Neural cell (in vitro differentiated cells): ENCODE measurements around the gene QKI. TPM values are rescaled to one million over a fixed set of nuclear protein-coding genes. Genes with fewer than 3 reads are reported as not detected.

Source experiments
- H2AFZ ChIP-seq: fragments of 200-600, 300-800 bp; sonication (generic), shearing (Covaris generic); 2 replicates; pipeline ENCODE4 v1.6.0; 2014; ENCODE audit warnings: low read depth, mild to moderate bottlenecking, antibody characterized with exemption, low read length, moderate library complexity
- H3F3A ChIP-seq: fragments of 200-600 bp; shearing (Covaris generic); 2 replicates; pipeline ENCODE4 v1.6.1; 2016; ENCODE audit warnings: mild to moderate bottlenecking, moderate library complexity, mixed read lengths, antibody characterized with exemption, low read length; ENCODE audit not compliant: insufficient read depth, poor library complexity, severe bottlenecking
- H3K27ac ChIP-seq: fragments of 200-600, 300-800 bp; sonication (generic), shearing (Covaris generic); 2 replicates; pipeline ENCODE4 v1.5.1; 2014; ENCODE audit warnings: mild to moderate bottlenecking, low read length, moderate library complexity
- H3K27me3 ChIP-seq: fragments of 300-800, 200-600 bp; sonication (generic), shearing (Covaris generic); 2 replicates; pipeline ENCODE4 v1.6.0; 2014; ENCODE audit warnings: mild to moderate bottlenecking, low read depth, low read length, moderate library complexity; ENCODE audit not compliant: insufficient read depth
- H3K36me3 ChIP-seq: fragments of 300-800, 200-600 bp; sonication (generic), shearing (Covaris generic); 2 replicates; pipeline ENCODE4 v1.5.1; 2014; ENCODE audit warnings: mild to moderate bottlenecking, antibody characterized with exemption, low read length, moderate library complexity; ENCODE audit not compliant: insufficient read depth
- H3K4me2 ChIP-seq: fragments of 300-800, 200-600 bp; sonication (generic), shearing (Covaris generic); 2 replicates; pipeline ENCODE4 v1.6.0; 2014; ENCODE audit warnings: mild to moderate bottlenecking, low read length
- H3K4me3 ChIP-seq: fragments of 300-800, 200-600 bp; sonication (generic), shearing (Covaris generic); 2 replicates; pipeline ENCODE4 v1.5.1; 2014; ENCODE audit warnings: mild to moderate bottlenecking, low read length, moderate library complexity
- H3K79me2 ChIP-seq: fragments of 200-600 bp; shearing (Covaris generic); replicated peaks from 2 replicates; pipeline ENCODE4 v1.6.0; 2014; ENCODE audit warnings: mild to moderate bottlenecking, low read length, moderate library complexity; ENCODE audit not compliant: insufficient read depth
- H3K9ac ChIP-seq: fragments of 300-800, 200-600 bp; sonication (generic), shearing (Covaris generic); 2 replicates; pipeline ENCODE4 v1.6.1; 2016; ENCODE audit warnings: mild to moderate bottlenecking, low read length, mixed read lengths
- H3K9me2 ChIP-seq: fragments of 200-600 bp; shearing (Covaris generic); 2 replicates; pipeline ENCODE4 v1.6.1; 2016; ENCODE audit warnings: mild to moderate bottlenecking, low read length, mixed read lengths; ENCODE audit not compliant: insufficient read depth
- H3K9me3 ChIP-seq: fragments of 200-600, 300-800 bp; sonication (generic), shearing (Covaris generic); 2 replicates; pipeline ENCODE4 v1.6.1; 2016; ENCODE audit warnings: mild to moderate bottlenecking, mixed run types, low read length, moderate library complexity, mixed read lengths
- H4K20me1 ChIP-seq: fragments of 200-600 bp; shearing (Covaris generic); 2 replicates; pipeline ENCODE4 v1.6.1; 2016; ENCODE audit warnings: mild to moderate bottlenecking, mixed run types; ENCODE audit not compliant: insufficient read depth
- EP300 ChIP-seq: fragments of 450-650 bp; conservative IDR thresholded peaks from 2 replicates; pipeline ENCODE4 v1.6.1; 2014; ENCODE audit warnings: antibody characterized with exemption, mild to moderate bottlenecking, moderate library complexity; ENCODE audit not compliant: poor library complexity, severe bottlenecking
- EZH2 ChIP-seq: fragments of 200-600, 300-800 bp; shearing (Covaris generic), sonication (generic); IDR thresholded peaks from 2 replicates; pipeline ENCODE4 v1.6.1; 2014; ENCODE audit warnings: antibody characterized with exemption, low read length, borderline replicate concordance, mild to moderate bottlenecking; ENCODE audit not compliant: insufficient read depth, poor library complexity, severe bottlenecking
- MXI1 ChIP-seq: fragments of 450-650 bp; conservative IDR thresholded peaks from 2 replicates; pipeline ENCODE4 v1.6.1; 2014; ENCODE audit warnings: antibody characterized with exemption, mild to moderate bottlenecking; ENCODE audit not compliant: poor library complexity, severe bottlenecking
- POLR2AphosphoS5 ChIP-seq: IDR thresholded peaks from 2 replicates; pipeline ENCODE4 v1.6.1; 2012
- RAD21 ChIP-seq: fragments of 450-650 bp; conservative IDR thresholded peaks from 2 replicates; pipeline ENCODE4 v1.6.1; 2014; ENCODE audit warnings: antibody characterized with exemption, mild to moderate bottlenecking, moderate library complexity
- SMC3 ChIP-seq: fragments of 450-650 bp; conservative IDR thresholded peaks from 2 replicates; pipeline ENCODE4 v1.6.1; 2014; ENCODE audit warnings: antibody characterized with exemption, mild to moderate bottlenecking, moderate library complexity; ENCODE audit not compliant: poor library complexity
- TAF1 ChIP-seq: IDR thresholded peaks from 2 replicates; pipeline ENCODE4 v1.6.1; 2012; ENCODE audit warnings: low read depth
- polyA plus RNA-seq: library from polyadenylated mRNA; depleted of rRNA; stranded (reverse); fragments of >200 nt; gene quantifications from 2 replicates; pipeline ENCODE4 v1.2.3, GENCODE V29; 2014
- TF ChIP-seq, protein P1 (sequence below): fragments of 450-650 bp; IDR thresholded peaks from 2 replicates; pipeline ENCODE4 v1.5.1; 2014; ENCODE audit warnings: antibody characterized with exemption, mild to moderate bottlenecking, moderate library complexity; ENCODE audit not compliant: poor library complexity, severe bottlenecking
- TF ChIP-seq, protein P2 (sequence below): IDR thresholded peaks from 2 replicates; pipeline ENCODE4 v1.6.1; 2012; ENCODE audit warnings: borderline replicate concordance

Gene QKI
- polyA plus RNA-seq, 1 donor from 2014 or later: 39.0 TPM

DNA sequence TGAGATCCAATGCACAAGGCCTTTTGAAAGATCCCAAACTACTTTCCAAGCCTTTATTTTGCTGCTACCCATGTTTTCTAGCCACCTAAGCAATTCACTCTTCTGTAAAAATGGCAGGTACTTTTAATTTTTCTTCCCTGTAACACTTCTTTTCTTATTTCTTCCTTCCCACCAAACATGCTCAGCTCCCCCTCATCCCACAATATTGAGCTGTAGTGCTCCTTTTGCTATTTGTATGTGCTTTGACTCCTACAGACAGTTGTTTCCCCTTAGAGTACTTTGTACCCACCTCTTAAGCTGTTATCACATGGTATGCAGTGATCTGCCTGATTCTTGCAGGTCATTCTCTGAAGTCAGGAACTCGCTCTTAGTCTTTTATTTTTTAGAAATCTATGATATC lies 49.3 kb downstream of the QKI start:
- no peak overlapping the region for H3K9ac ChIP-seq
- no peaks in the 10 kb centered on the region for H3F3A ChIP-seq
- no peak overlapping the region for H3K4me2 ChIP-seq
- no peaks in the 10 kb centered on the region for H4K20me1 ChIP-seq
- TF ChIP-seq MXI1 (no peak), RAD21 (no peak), TAF1 (no peak), POLR2AphosphoS5 (no peak), SMC3 (no peak), EP300 (no peak)
- TF ChIP-seq, protein P1, sequence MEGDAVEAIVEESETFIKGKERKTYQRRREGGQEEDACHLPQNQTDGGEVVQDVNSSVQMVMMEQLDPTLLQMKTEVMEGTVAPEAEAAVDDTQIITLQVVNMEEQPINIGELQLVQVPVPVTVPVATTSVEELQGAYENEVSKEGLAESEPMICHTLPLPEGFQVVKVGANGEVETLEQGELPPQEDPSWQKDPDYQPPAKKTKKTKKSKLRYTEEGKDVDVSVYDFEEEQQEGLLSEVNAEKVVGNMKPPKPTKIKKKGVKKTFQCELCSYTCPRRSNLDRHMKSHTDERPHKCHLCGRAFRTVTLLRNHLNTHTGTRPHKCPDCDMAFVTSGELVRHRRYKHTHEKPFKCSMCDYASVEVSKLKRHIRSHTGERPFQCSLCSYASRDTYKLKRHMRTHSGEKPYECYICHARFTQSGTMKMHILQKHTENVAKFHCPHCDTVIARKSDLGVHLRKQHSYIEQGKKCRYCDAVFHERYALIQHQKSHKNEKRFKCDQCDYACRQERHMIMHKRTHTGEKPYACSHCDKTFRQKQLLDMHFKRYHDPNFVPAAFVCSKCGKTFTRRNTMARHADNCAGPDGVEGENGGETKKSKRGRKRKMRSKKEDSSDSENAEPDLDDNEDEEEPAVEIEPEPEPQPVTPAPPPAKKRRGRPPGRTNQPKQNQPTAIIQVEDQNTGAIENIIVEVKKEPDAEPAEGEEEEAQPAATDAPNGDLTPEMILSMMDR: no peak
- H3K4me3 ChIP-seq: no peak overlapping the region
- H3K9me3 ChIP-seq: no peaks in the 10 kb centered on the region
- H3K9me2 ChIP-seq: no peaks in the 10 kb centered on the region
- peaks cover 97% of the 10 kb centered on the region for H3K79me2 ChIP-seq
- no peak overlapping the region for H2AFZ ChIP-seq
- peaks cover 6% of the 10 kb centered on the region for H3K36me3 ChIP-seq
- no peak overlapping the region for H3K27ac ChIP-seq
- no peaks in the 10 kb centered on the region for H3K27me3 ChIP-seq

DNA sequence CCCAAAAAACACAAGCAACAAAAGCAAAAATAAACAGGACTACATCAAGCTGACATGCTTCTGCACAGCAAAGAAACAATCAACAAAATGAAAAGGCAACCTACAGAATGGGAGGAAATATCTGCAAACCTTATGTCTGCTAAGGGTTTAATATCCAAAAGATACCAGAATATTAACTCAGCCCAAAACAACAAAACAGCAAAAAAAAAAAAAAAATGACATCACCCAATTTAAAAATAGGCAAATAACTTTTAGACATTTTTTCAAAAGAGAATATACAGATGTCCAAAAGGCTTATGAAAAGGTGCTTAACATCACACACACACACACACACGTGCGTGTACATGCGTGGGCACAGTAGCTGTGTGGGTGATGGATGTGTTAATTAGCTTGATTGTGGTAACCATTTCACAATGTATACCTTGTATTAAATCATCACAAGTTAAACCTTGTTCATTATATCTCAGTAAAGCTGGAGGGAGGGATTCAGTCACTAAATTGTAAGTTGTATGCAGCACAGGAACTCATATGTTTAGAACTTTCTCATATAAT lies 52.4 kb downstream of the QKI start:
- Histone ChIP-seq H3K27ac (no peak overlapping the region), H2AFZ (no peak overlapping the region), H3K9ac (no peak overlapping the region), H3K79me2 (peaks cover 96% of the 10 kb centered on the region), H3F3A (peaks cover 4% of the 10 kb centered on the region), H3K4me2 (no peak overlapping the region), H3K4me3 (no peak overlapping the region), H3K27me3 (no peaks in the 10 kb centered on the region), H3K36me3 (peaks cover 6% of the 10 kb centered on the region), H3K9me3 (no peaks in the 10 kb centered on the region), H4K20me1 (no peaks in the 10 kb centered on the region), H3K9me2 (no peaks in the 10 kb centered on the region)
- TF ChIP-seq TAF1 (no peak), POLR2AphosphoS5 (no peak), EZH2 (no peak), RAD21 (no peak), MXI1 (no peak), SMC3 (no peak), EP300 (no peak)
- TF ChIP-seq, protein P2, sequence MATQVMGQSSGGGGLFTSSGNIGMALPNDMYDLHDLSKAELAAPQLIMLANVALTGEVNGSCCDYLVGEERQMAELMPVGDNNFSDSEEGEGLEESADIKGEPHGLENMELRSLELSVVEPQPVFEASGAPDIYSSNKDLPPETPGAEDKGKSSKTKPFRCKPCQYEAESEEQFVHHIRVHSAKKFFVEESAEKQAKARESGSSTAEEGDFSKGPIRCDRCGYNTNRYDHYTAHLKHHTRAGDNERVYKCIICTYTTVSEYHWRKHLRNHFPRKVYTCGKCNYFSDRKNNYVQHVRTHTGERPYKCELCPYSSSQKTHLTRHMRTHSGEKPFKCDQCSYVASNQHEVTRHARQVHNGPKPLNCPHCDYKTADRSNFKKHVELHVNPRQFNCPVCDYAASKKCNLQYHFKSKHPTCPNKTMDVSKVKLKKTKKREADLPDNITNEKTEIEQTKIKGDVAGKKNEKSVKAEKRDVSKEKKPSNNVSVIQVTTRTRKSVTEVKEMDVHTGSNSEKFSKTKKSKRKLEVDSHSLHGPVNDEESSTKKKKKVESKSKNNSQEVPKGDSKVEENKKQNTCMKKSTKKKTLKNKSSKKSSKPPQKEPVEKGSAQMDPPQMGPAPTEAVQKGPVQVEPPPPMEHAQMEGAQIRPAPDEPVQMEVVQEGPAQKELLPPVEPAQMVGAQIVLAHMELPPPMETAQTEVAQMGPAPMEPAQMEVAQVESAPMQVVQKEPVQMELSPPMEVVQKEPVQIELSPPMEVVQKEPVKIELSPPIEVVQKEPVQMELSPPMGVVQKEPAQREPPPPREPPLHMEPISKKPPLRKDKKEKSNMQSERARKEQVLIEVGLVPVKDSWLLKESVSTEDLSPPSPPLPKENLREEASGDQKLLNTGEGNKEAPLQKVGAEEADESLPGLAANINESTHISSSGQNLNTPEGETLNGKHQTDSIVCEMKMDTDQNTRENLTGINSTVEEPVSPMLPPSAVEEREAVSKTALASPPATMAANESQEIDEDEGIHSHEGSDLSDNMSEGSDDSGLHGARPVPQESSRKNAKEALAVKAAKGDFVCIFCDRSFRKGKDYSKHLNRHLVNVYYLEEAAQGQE: no peak
- TF ChIP-seq, protein P1: no peak
